A549 (cell line): ENCODE measurements around the gene NUTM2D. TPM values are rescaled to one million over a fixed set of nuclear protein-coding genes. Genes with fewer than 3 reads are reported as not detected.
"Not testable (repeated sequence)": the region's sequence is repeated elsewhere in the genome, so short reads cannot be mapped to it uniquely, and the experiment has no call there.

ENCODE experiments used
- ATAC-seq, 2 experiments: fragments of 200-7000 bp in 1 of 2; fragments of >200 bp in 1 of 2; cut with Nextera tagmentation in 1 of 2; cut with Tn5 transposase in 1 of 2; 3 replicates each; pipeline versions ENCODE4 v1.8.0 to v1.9.1; 2018 to 2020; ENCODE audit warnings: mild to moderate bottlenecking in 1 of 2, moderate library complexity in 1 of 2
- CTCF ChIA-PET: fragments of 300-600 bp; sonication (Branson Sonifier 250); formaldehyde crosslinking; extraction: SDS; loops from one replicate; lab custom pipeline; 2021; ENCODE audit warnings: antibody characterized with exemption, inconsistent platforms; lab: Yijun Ruan, JAX
- POLR2A ChIA-PET: fragments of 350-600 bp; formaldehyde crosslinking; extraction: SDS; loops from one replicate; lab custom pipeline; 2021; ENCODE audit warnings: antibody characterized with exemption, inconsistent platforms; lab: Yijun Ruan, JAX
- DNase-seq, 2 experiments: peaks; one replicate each; pipeline versions ENCODE4 v3.0.0 to v3.0.0-alpha.2; 2011 to 2016; ENCODE audit warnings: low read depth in 1 of 2, low spot score in 1 of 2
- FAIRE-seq: peaks from 2 replicates; lab custom pipeline; 2011; peaks lifted over from hg19 to GRCh38; lab: Jason Lieb, UNC
- H3K27ac ChIP-seq, 2 experiments: fragments of >200 bp; sonication (Bioruptor Twin); formaldehyde crosslinking; 3 replicates each; pipeline ENCODE4 v1.5.1; 2016 to 2017
- H3K4me1 ChIP-seq: fragments of >200 bp; sonication (Bioruptor Twin); formaldehyde crosslinking; 3 replicates; pipeline ENCODE4 v1.6.1; 2016
- H3K4me2 ChIP-seq: fragments of >200 bp; sonication (Bioruptor Twin); formaldehyde crosslinking; 3 replicates; pipeline ENCODE4 v1.6.1; 2016
- H3K4me3 ChIP-seq: fragments of >200 bp; sonication (Bioruptor Twin); formaldehyde crosslinking; 3 replicates; pipeline ENCODE4 v1.5.1; 2016
- H3K9me3 ChIP-seq: fragments of >200 bp; sonication (Bioruptor Twin); formaldehyde crosslinking; 3 replicates; pipeline ENCODE4 v1.6.1; 2016
- FOSL2 ChIP-seq, 2 experiments: fragments of 450-650 bp in 1 of 2; fragments of >200 bp in 1 of 2; sonication (Bioruptor Twin) in 1 of 2; formaldehyde crosslinking; IDR thresholded peaks; 2 replicates each; pipeline versions ENCODE4 v1.5.0 to v1.6.1; 2016 to 2020; ENCODE audit warnings: mild to moderate bottlenecking in 1 of 2, moderate library complexity in 1 of 2
- POLR2A ChIP-seq: IDR thresholded peaks from 2 replicates; pipeline ENCODE4 v1.6.1; 2012; ENCODE audit warnings: mild to moderate bottlenecking, low read length
- USF2 ChIP-seq: fragments of 450-650 bp; IDR thresholded peaks from 2 replicates; pipeline ENCODE4 v1.6.1; 2014; ENCODE audit warnings: antibody characterized with exemption
- ZC3H11A ChIP-seq: fragments of 450-650 bp; IDR thresholded peaks from 2 replicates; pipeline ENCODE4 v1.6.1; 2014; ENCODE audit warnings: antibody characterized with exemption, mild to moderate bottlenecking
- WGBS: methylation state at CpG from one replicate; pipeline ENCODE4 v1.1.6; 2017; ENCODE audit errors: missing lambda C conversion rate; 5-methylcytosine and 5-hydroxymethylcytosine counted together
- polyA plus RNA-seq, 4 experiments: library from polyadenylated mRNA; depleted of rRNA in 3 of 4; stranded (reverse); fragments of >200 nt; fragmentation: RNase III in 1 of 4; extraction: RNeasy Plus Mini Kit Qiagen cat#74134 plus additional on column Dnase treatment in 1 of 4; gene quantifications; 2 replicates in 3 of 4; 3 replicates in 1 of 4; pipeline ENCODE4 v1.2.3, GENCODE V29; 2011 to 2017

Gene NUTM2D
- polyA plus RNA-seq, 2 of the 4 experiments (the other 2 are of a cell fraction) = 1.0 to 1.6 TPM

- POLR2A ChIA-PET, ATAC-seq, FAIRE-seq, CTCF ChIA-PET, H3K27ac ChIP-seq, H3K4me3 ChIP-seq, DNase-seq, H3K4me2 ChIP-seq, H3K9me3 ChIP-seq: not testable (repeated sequence)
- WGBS = 96% methylated on average over 5 of the region's 5 CpGs
- H3K4me1 ChIP-seq = peaks cover 16% of the 10 kb centered on the region; the same call in 2 of the 3 replicates
- TF ChIP-seq ZC3H11A = peak; percentile 45
Measured at GRCh38 chr10:87324559-87324958, 33.0 kb upstream of the NUTM2D start.

- ATAC-seq = peak in 1 of 2 experiments; percentile 29; a peak in 1 of 6 replicates
Measured at GRCh38 chr10:87327958-87328357, 29.6 kb upstream of the NUTM2D start.

GRCh38 chr10:87329131-87329530 is 28.4 kb upstream of the NUTM2D start:
- CTCF ChIA-PET = not testable (repeated sequence)

More at GRCh38 chr10:87327958-87328357, 29.6 kb upstream of the NUTM2D start:
- DNase-seq, FAIRE-seq, H3K27ac ChIP-seq, POLR2A ChIA-PET, H3K9me3 ChIP-seq, H3K4me3 ChIP-seq, CTCF ChIA-PET, H3K4me2 ChIP-seq: not testable (repeated sequence)
- H3K4me1 ChIP-seq = peaks cover 18% of the 10 kb centered on the region; the same call in 2 of the 3 replicates
- WGBS = 85% methylated on average over 1 of the region's 1 CpG

GRCh38 chr10:87332687-87333086 is 24.9 kb upstream of the NUTM2D start:
- CTCF ChIA-PET, ATAC-seq, DNase-seq: not testable (repeated sequence)

More at GRCh38 chr10:87329131-87329530, 28.4 kb upstream of the NUTM2D start:
- DNase-seq, ATAC-seq, POLR2A ChIA-PET, H3K4me3 ChIP-seq, H3K27ac ChIP-seq, FAIRE-seq, H3K9me3 ChIP-seq: not testable (repeated sequence)
- 0 out of 3 replicates have a peak overlapping the region, but pooled peaks have one; percentile 25 for H3K4me2 ChIP-seq
- WGBS = 45% methylated on average over 2 of the region's 2 CpGs
- peaks cover 18% of the 10 kb centered on the region; the same call in 2 of the 3 replicates for H3K4me1 ChIP-seq

GRCh38 chr10:87340411-87340810 is 17.1 kb upstream of the NUTM2D start:
- 38% methylated on average over 3 of the region's 3 CpGs for WGBS
- CTCF ChIA-PET; H3K9me3 ChIP-seq; H3K4me3 ChIP-seq; H3K27ac ChIP-seq; ATAC-seq; FAIRE-seq; DNase-seq; POLR2A ChIA-PET; TF ChIP-seq FOSL2 (IDR thresholded peaks at IDR 0.05): not testable (repeated sequence)
- H3K4me2 ChIP-seq = peak overlapping the region; percentile 54
- H3K4me1 ChIP-seq = peaks cover 24% of the 10 kb centered on the region; the same call in 2 of the 3 replicates
- TF ChIP-seq FOSL2 (CRISPR knock-in tag; IDR thresholded peaks at IDR 0.05) = peak; percentile 16; the same call in 1 of the 2 replicates

More at GRCh38 chr10:87332687-87333086, 24.9 kb upstream of the NUTM2D start:
- H3K27ac ChIP-seq, H3K9me3 ChIP-seq, H3K4me2 ChIP-seq, H3K4me3 ChIP-seq, FAIRE-seq, POLR2A ChIA-PET: not testable (repeated sequence)
- 91% methylated on average over 1 of the region's 1 CpG for WGBS
- H3K4me1 ChIP-seq = peaks cover 18% of the 10 kb centered on the region; the same call in 2 of the 3 replicates

GRCh38 chr10:87341546-87342142 is 15.9 kb upstream of the NUTM2D start:
- H3K27ac ChIP-seq = peak overlapping the region; percentile 91 to 96
- CTCF ChIA-PET, POLR2A ChIA-PET, FAIRE-seq, DNase-seq, H3K9me3 ChIP-seq: not testable (repeated sequence)
- WGBS = 0% methylated on average over 14 of the region's 54 CpGs
- H3K4me2 ChIP-seq = peak overlapping the region; percentile 54; the same call in 1 of the 3 replicates
- peak overlapping the region; percentile 78 for H3K4me3 ChIP-seq
- peaks cover 31% of the 10 kb centered on the region; the same call in 2 of the 3 replicates for H3K4me1 ChIP-seq
- peak; percentile 10 to 55 for ATAC-seq

- TF ChIP-seq USF2 = peak; percentile 83
- TF ChIP-seq POLR2A = peak; percentile 5; the same call in 1 of the 2 replicates
- H3K4me2 ChIP-seq, H3K9me3 ChIP-seq, CTCF ChIA-PET, POLR2A ChIA-PET, FAIRE-seq: not testable (repeated sequence)
- Histone ChIP-seq H3K4me3 (peak overlapping the region; percentile 78), H3K4me1 (peaks cover 31% of the 10 kb centered on the region; the same call in 2 of the 3 replicates), H3K27ac (peak overlapping the region; percentile 91 to 96)
- ATAC-seq = peak; percentile 91 to 95
- no CpG with 5 or more reads among the region's 43 CpGs for WGBS
- DNase-seq = peak; percentile 25 to 92
Measured at GRCh38 chr10:87342249-87342710, 15.3 kb upstream of the NUTM2D start.
